ENCODE data around the gene OVCA2.

- no peak for TF ChIP-seq CTCF (conservative IDR thresholded peaks at IDR 0.05)
- no peak for TF ChIP-seq EZH2 (IDR thresholded peaks at IDR 0.05; ENCODE audit: low read depth)
Measured at GRCh38 chr17:1996800-1997288, 45.0 kb upstream of the OVCA2 start.

Data from PC-9 (cell line).